Breast epithelium (tissue), 3 donors: ENCODE measurements around the gene SPACA9.

ENCODE experiments used
- CTCF ChIP-seq, 3 donors: fragments of 450-650 bp; IDR thresholded peaks; one replicate each; pipeline ENCODE4 v1.5.1; 2016 to 2017; ENCODE audit warnings: antibody characterized with exemption in 3 of 3, mild to moderate bottlenecking in 3 of 3, moderate library complexity in 3 of 3
- POLR2A ChIP-seq: fragments of 450-650 bp; IDR thresholded peaks from one replicate; pipeline ENCODE4 v1.6.1; 2016; ENCODE audit warnings: antibody characterized with exemption, mild to moderate bottlenecking, moderate library complexity
- POLR2AphosphoS5 ChIP-seq, 3 donors: sonication (generic); formaldehyde crosslinking; IDR thresholded peaks; one replicate each; pipeline ENCODE4 v1.6.1; 2017; ENCODE audit warnings: antibody characterized with exemption in 3 of 3

GRCh38 chr9:132846109-132846917 lies 32.4 kb upstream of the SPACA9 start:
- TF ChIP-seq POLR2A (no peak), CTCF (IDR thresholded peaks at IDR 0.05) (no peak), POLR2AphosphoS5 (IDR thresholded peaks at IDR 0.05) (no peak)
